NCI-H1105 treated with DMSO at 0.1 percent for 48 hours (cell line): ENCODE data around the gene NSMF.
A peak's percentile ranks its signal among the peaks of the same experiment; 100 is the strongest.

Source experiments
- DNase-seq: peaks from one replicate; lab custom pipeline; 2025; lab: John Stamatoyannopoulos, UW

The NSMF gene

DNA sequence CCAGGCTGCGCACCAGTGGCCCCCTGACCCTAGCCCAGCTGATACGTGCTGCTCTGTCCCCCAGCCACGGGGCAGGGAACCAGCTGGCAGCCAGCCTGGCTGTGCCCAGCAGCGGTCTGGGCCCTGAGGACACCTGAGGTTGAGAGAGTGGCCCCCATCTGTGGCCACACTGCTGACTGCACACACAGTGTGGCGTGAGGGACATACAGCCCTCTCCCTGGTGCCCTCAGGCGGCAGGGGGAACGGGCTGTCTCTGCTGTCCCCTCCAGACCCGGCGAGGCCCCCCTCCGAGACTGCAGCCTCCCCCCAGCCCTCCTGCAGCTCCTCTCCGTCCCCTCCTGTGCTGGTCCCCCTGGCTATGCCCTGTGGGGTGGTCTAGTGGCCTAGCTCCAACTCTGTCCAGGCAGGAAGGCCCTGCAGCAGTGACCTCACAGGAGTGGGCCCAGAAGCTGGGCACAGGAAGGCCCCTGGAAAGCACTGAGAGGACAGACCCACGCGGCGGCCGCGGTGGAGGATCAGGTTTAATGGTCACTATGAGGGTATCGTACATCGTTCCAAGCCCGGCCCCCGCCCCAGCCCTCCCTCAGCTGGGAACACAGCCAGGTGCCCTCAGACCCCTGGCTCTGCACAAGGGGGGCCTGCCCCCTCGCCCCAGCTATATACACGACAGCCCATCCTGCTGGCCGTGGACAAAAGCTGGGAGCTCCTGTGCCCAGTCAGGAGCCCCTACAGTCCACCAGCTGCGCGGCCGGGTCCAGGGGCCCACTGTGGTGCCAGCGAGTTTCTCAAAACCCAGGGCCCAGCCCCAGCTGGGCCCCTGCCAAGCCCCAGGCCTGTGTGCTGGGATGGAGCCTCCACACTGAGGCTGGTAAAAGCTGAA, 11.2 kb downstream of the NSMF start:
- no peak for DNase-seq

DNA sequence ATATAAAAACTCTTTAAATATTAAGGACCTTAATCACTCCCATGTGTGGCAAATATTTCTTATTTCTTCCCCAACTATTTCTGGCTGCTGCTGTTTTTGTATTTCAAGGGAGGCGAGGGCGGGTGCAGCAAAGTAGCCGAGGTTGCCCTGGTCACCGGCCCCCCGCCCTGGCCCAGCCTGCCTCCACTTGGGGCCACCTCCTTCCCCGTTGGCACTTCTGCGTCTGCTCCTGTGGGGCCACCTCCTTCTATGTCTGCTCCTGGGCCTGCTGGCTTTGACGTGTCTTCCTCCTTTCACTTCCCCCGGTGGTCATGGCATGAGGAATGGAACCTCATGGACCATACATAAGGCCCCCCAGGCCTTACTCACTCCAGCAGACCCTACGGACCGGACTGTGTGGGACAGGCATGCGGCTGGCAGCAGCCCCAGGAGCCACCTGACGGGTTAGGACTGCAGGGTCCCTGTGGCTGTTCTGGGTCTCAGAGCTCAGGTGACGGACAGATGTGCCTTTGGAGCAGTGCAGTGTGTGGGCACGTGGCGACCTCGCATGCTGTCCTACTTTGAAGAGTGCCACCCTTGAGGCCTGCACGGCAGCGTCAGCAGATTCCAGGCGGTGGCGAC, 12.2 kb downstream of the NSMF start:
- DNase-seq, result no peak

DNA sequence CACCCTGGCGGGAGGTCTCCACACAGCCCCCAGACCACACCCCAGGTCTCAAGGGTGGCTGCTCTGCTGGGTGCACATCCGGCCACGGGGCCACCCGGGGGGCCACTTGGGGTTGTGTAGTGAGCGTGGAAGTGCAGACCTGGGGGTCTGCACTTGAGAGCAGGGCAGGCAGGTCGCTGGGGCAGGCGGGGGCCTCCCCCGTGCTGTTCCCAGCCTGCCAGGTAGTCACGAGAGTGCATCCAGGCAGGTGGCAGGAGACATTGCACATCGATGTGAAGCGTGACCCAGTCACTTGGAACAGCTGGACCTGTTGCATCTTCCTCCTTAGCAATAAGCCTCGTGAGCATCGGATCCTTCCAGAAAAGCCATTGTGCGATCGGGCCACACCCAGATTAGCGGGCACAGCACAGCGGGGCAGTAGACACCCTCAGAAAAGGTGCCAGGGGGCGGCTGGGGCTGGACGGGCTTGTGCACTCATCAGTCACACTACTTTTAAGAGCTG, 13.2 kb downstream of the NSMF start:
- peak; percentile 35 for DNase-seq

DNA sequence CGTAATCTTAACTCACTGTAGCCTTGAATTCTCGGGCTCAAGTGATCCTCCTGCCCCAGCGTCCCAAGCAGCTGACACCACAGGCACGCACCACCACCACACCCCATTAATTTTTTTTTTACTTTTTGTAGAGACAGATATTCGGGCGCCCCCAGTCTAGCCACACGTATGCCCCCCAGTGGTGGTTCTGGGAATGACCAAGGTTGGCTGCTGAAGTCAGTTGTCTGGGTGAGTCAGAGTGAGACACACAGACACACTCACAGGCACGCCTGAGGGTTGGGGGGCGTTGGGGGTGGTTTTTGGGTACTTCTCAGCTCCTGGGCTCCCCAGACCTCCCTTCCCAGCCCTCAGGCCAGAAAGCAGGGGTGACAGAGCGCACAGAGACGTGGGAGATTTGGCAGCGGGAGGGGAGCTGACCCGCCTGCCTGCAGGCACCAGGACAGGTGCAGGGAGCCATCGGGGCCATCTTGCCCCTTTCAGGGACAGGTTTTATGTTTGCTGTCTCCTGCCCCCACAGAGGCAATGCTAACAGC, 13.8 kb downstream of the NSMF start:
- peak; percentile 57 for DNase-seq

DNA sequence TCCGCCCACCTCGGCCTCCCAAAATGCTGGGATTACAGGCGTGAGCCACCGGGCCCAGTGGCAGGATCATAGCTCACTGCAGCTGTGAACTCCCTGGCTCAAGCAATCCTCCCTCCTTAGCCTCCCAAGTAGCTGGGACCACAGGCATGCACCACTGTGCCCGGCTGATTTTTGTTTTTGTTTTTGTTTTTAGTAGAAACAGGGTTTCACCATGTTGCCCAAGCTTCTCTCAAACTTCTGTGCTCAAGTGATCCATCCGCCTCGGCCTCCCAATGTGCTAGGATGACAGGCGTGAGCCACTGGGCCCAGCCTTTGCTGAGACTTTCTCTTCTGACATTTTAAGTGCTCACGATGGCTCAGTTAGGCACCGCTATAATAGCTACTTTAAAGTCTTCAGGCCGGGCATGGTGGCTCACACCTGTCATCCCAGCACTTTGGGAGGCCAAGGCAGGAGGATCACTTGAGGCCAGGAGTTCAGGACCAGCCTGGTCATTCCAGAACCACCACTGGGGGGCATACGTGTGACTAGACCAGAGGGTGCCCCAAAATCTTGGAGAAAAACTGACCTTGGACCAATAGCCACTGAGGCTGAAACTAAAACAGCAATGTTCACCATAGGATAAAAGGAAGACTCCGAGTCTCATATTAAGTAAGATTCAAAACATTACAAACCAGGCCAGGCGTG, 14.9 kb downstream of the NSMF start:
- DNase-seq, result no peak

DNA sequence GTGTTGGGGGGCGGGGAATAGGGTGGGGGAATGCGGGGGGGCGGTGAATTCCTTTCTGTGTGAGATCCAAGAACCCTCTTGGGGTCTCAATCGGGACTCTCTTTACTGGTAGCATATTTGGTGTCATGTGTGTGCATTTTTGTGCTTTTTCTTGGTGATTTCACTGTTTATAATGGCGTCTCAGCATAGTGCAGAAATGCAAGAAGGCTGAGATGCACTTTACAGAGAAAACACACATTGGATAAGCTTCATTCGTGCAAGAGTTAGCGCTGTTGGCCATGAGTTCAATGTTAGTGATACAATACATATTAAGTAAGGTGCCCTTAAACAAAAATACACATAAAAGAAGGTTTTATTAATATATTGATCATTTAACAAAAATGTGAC, 17.2 kb downstream of the NSMF start:
- DNase-seq, result no peak

DNA sequence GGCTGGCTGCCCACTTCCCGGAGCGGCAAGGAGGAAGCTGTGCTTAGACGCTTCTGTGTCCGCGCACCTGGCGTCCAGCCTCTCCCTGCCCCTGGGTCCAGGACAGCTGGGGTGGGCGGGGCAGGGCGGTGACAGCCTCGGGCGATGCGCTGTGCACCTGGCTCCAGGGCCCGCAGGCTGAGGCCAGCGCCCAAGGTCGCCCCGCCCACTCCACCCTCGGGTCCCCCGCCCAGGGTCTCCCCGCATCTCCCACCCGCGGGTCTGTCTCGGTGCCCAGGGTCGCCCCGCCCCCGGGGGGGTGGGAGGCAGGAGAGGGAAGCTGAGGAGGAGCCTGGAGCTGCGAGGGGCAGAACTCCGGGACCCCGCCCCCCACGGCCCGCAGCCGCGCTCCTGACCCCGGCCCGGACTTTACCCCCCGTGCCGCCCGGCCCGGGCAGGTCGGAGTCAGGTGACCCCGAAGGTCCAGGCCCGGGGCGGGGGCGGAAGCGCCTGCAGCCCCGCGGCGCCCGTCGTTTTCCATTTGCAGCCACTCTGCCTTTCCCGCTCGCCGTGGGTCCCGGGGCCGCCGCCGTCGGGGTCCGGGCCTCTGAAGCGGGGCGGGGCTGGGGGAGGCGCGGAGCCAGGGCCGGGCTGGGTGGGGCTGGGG, 17.7 kb downstream of the NSMF start, which contains the start of gene ENTPD8:
Gene ENTPD8 (minus strand): TSS at position 69 of the 646 bp plus-strand sequence. CDS start 3,072 bp downstream, outside the sequence.
- peak; percentile 67 for DNase-seq

DNA sequence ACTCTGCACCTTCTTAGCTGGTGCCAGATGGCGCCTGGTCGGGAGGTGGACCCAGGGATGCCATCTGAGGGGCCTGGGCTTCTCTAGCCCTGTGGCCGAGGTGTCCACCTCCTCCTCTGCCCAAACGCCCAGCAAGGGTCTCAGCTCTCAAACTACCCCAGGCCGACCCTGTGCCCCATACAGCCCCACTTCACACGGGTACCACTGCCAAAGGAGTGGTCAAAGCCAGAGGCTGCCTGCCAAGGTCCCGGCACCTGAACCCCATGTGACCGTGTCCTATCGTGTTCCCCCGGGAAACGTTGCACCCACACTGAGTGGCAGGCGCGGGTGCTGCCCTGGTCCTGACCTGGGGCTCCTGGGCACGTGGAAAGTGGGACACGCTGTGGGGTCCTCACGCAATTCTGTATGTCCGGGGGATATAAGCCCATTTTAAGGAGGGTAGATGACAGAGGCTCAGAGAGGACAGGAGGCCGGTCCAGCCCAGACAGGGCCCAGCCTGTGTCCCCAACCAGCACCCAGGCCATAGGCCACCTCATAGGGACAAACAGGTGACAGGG, 19.9 kb downstream of the NSMF start:
- no peak for DNase-seq

DNA sequence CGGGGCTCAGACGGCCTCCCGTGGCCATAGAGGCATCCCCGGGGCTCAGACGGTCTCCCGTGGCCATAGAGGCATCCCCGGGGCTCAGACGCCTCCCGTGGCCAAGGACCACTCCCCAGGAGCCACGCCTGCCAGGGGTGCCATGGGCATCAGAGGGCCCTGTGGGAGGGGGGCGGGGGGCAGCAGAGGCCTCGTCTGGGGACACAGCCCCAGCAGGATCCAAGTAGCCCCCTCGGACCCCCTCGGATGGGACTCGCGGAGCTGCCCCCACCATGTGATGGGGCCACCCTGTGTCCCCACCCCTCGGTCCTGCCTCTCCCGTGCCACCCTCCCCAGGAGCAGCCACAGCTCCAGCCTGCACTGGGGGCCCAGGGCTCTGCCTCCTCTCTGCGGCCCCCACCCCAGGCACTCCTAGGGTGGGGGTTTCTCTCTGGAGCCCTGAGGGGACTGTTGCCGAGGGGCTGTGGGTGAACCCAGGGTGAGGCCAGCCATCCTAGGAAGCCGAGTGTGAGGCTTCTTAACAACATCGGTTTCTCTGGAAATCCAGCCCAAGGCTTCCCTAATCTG, 20.5 kb downstream of the NSMF start:
- DNase-seq, result no peak

DNA sequence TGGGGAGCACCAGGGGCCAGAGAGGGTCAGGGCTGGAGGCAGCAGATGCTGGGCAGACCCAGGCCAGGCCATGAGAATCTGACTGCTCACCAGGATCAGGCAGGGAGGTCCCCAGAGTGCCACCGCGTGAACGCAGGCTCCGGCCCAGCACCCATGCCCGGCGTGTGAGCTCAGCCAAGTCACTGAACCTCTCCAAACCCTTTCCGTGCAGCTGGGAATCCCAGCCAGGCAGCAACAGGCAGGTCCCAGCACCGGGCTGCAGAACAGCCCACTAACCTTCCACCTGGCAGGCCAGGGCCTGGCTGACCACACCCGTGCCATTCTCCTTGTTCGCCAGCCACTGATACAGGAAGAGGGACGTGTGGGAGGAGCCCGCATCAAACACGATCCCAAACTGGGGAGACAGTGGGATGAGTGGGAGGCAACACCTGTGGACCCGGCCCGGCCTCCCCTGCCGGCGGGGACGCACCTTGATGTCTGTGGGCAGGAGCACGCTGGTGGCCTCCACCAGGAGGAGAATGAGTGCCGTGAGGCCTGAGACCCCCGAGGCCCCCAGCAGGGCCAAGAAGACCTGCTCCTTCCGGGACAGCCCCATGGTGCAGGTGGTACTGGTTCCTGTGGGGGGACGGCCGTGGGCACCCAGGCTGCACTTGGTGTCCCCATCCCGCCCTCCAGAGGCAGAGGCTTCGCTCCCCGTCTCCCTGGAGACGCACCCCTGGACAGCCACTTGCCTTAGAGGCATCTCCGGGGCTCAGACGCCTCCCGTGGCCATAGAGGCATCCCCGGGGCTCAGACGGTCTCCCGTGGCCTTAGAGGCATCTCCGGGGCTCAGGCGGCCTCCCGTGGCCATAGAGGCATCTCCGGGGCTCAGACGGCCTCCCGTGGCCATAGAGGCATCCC, 21.2 kb downstream of the NSMF start:
- DNase-seq, result no peak

DNA sequence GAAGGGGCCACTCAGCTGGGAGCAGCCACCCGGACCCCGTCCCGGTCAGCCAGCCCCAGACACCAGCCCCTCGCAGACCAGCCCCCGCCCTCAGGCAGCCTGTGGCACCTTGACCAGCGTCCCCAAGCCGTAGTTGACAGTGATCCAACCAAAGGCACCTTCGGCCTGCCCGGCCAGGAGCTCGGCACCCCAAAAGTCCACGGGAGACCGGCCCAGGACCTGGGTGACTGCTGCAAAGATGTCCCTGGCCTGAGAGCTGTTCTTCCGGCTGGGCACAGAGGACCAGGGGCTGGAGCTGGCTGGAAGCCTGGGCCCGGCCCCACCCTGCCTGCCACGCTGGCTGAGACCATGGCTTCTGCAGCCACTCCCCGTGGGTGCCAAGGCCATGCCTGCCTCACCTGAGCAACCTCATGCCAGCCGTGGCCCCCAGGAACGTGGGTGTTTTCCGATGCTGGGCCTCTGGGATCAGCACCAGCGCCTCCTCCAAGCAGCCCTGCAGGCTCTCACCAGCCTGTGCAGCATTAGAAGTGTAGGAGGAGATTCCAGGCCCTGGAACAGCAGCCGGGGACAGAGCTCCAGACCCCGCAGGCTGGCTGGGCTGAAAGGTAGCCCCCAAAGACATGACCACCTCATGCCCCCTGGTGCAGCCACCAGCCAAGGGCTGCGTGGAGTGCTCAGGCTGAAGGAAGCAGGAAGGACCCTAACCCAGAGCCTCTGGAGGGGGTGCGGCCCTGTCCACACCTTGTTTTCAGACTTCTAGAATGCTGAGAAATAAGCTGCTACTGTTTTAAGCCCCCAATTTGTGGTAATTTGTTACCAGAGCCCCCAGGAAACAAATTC, 22.2 kb downstream of the NSMF start:
- DNase-seq, result no peak

DNA sequence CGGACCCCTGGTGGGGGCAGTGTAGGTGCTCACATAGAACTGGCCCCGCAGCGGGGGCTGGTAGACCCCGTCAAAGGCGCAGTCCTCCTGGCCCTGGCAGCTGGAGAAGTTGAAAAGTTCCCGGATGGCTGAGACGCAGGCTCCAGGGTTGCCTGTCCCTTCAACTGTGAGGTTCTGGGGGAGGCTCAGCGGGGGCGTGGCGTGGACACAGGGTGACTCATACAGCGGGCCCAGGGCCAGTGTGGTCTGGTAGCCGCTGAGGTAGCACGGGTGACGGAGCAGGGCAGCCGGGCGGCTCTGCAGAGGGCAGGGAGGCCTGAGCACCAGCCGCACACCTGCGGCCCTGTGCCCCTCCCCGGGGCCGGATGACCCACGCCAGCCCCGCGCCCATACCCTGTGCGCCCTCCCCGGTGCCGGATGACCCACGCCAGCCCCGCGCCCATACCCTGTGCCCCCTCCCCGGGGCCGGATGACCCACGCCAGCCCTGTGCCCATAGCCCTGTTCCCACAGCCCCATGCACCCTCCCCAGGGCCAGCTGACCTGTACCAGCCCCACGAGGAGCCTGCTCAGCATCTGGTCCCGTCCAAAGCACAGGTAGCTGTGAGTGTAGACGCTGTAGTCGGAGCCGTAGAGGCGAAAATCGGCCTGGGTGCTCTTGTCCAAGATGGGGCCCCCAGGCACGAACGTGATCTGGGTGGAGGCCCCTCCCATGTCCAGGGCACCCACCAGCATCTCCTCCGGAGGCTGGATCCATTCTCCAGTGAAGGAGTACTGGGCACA, 23.0 kb downstream of the NSMF start:
- DNase-seq, result no peak

DNA sequence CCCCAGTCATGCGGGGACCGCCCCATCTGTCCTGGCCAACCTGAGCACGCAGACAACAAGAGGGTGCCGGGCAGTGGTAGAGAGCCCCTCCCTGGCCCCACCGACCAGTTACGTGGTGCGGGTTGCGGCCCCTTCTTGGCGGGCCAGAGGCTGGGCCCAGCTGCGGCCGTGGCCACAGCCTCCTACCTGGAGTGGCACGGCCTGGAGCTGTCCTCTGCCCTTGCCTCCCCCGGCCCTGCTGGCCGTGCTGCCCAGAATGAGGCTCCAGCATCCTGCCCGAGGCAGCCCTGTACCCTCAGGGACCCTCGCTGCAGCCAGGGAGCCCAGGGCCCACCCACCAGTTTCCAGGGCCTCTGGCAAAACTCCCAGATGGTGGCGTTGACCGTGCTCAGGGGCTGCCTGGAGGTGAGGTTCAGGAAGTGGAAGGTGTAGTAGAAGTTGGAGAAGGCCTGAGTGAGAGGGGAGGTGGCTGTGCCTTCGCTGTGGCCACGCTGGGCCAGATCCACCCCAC, 23.7 kb downstream of the NSMF start:
- no peak for DNase-seq

DNA sequence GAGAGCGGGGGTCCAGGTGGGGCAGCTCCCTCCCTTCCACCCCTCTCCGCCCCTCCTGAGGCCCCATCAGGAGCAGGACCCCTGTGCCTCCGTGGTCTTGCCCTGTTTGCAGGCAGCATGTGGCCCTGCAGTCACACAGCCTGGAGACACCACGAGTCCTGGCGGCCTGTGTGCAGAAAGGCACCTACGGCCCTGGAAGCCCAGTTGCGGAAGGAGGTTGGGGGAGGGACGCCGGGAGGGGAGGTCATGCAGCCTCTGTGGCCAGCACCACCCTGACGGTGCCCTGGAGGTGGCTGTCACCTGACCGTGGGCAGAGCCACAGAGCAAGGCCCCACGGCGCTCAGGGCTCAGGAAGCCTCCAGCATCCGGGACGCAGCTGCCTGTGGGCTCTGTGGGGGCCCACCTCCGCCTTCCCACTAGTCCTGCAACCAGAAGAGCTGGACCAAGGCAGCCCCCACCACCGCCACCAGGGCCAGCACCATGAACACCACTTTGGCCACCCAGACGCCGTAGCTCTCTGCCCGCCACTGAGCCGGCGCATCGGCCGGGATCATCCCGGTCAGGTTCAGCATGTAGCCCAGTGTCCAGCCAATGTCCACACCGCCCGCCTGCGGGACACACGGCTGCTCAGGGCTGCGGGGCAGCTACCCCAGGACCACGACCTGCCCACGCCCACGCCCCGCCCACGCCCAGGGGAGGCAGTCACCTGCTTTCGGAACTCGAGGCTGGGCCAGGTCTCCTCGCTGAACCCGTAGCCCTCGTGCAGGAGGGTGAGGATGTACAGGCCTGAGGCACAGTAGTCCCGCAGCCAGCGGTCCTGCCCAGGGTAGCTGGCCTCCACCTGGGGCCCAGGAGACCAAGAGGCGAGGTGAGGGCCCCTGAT, 24.4 kb downstream of the NSMF start:
- no peak for DNase-seq

DNA sequence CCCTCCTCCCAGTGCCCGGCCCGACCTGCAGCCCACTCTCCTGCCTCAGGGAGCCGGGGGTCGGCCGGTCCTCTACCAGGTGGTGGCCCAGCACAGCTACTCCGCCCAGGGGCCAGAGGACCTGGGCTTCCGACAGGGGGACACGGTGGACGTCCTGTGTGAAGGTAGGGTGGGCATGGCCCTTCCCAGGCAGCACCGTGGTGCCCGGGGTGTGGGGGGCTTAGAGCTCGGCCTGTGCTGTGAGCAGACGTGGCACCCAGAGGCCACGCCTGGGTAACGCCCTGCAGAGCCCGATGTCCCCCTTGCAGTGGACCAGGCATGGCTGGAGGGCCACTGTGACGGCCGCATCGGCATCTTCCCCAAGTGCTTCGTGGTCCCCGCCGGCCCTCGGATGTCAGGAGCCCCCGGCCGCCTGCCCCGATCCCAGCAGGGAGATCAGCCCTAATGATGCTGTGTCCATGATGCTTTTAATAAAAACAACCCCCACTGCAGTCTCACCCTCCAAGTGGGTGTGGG, 25.2 kb downstream of the NSMF start:
- no peak for DNase-seq

DNA sequence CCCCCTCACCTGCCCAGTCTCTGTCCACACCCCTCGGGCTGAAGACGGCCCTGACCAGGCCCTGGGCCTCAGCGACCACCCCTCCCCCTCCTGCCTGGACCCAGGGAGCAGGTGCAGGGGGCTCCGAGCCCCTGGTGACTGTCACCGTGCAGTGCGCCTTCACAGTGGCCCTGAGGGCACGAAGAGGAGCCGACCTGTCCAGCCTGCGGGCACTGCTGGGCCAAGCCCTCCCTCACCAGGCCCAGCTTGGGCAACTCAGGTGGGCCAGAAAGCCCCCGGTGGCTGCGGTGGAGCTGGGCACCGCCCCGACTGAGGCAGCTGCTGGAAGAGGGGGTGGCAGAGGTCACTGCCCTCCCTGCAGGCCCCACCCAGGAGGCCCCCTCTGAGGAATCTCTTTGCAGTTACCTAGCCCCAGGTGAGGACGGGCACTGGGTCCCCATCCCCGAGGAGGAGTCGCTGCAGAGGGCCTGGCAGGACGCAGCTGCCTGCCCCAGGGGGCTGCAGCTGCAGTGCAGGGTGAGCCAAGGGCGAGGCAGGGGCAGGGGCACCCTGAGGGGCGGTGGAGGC, 25.7 kb downstream of the NSMF start:
- DNase-seq, result no peak
